HEK293 (cell line): ENCODE results near the gene MLLT10.

Source experiments
- AEBP2 ChIP-seq: fragments of 450-650 bp; formaldehyde crosslinking; IDR thresholded peaks from 2 replicates; pipeline ENCODE4 v1.5.1; 2016; ENCODE audit warnings: missing biosample characterization, missing genetic modification characterization, borderline replicate concordance
- EGR2 ChIP-seq: fragments of 450-650 bp; formaldehyde crosslinking; IDR thresholded peaks from 2 replicates; pipeline ENCODE4 v1.5.1; 2016; ENCODE audit warnings: low read depth, missing biosample characterization, missing genetic modification characterization
- FEZF1 ChIP-seq: fragments of 450-650 bp; formaldehyde crosslinking; IDR thresholded peaks from 2 replicates; pipeline ENCODE4 v1.5.1; 2016; ENCODE audit warnings: missing biosample characterization, missing genetic modification characterization
- HIC1 ChIP-seq: fragments of 450-650 bp; formaldehyde crosslinking; IDR thresholded peaks from 2 replicates; pipeline ENCODE4 v1.5.1; 2016; ENCODE audit warnings: missing biosample characterization, missing genetic modification characterization
- KLF8 ChIP-seq: fragments of 450-650 bp; formaldehyde crosslinking; IDR thresholded peaks from 2 replicates; pipeline ENCODE4 v1.5.1; 2016; ENCODE audit warnings: missing biosample characterization, missing genetic modification characterization
- PRDM4 ChIP-seq: fragments of 450-650 bp; formaldehyde crosslinking; IDR thresholded peaks from 2 replicates; pipeline ENCODE4 v1.5.1; 2017; ENCODE audit warnings: missing biosample characterization, missing genetic modification characterization
- SP3 ChIP-seq: fragments of 450-650 bp; formaldehyde crosslinking; IDR thresholded peaks from 2 replicates; pipeline ENCODE4 v1.5.1; 2016; ENCODE audit warnings: missing biosample characterization, missing genetic modification characterization
- ZBTB26 ChIP-seq: fragments of 450-650 bp; formaldehyde crosslinking; optimal IDR thresholded peaks from 2 replicates; pipeline ENCODE3; 2016; ENCODE audit warnings: missing biosample characterization, mild to moderate bottlenecking, missing genetic modification characterization
- ZBTB44 ChIP-seq: fragments of 450-650 bp; IDR thresholded peaks from 2 replicates; pipeline ENCODE4 v1.5.1; 2018; ENCODE audit warnings: missing biosample characterization, mild to moderate bottlenecking, missing genetic modification characterization
- ZBTB8A ChIP-seq: fragments of 450-650 bp; formaldehyde crosslinking; IDR thresholded peaks from 2 replicates; pipeline ENCODE4 v1.5.1; 2016; ENCODE audit warnings: missing biosample characterization, missing genetic modification characterization
- ZFHX2 ChIP-seq: fragments of 450-650 bp; formaldehyde crosslinking; conservative IDR thresholded peaks from 2 replicates; pipeline ENCODE4 v1.5.1; 2016; ENCODE audit warnings: missing biosample characterization, missing genetic modification characterization
- ZNF155 ChIP-seq: fragments of 450-650 bp; formaldehyde crosslinking; IDR thresholded peaks from 2 replicates; pipeline ENCODE4 v1.5.1; 2016; ENCODE audit warnings: missing biosample characterization, missing genetic modification characterization
- ZNF223 ChIP-seq: fragments of 450-650 bp; formaldehyde crosslinking; IDR thresholded peaks from 2 replicates; pipeline ENCODE4 v1.5.1; 2016; ENCODE audit warnings: missing biosample characterization, missing genetic modification characterization
- ZNF341 ChIP-seq: fragments of 450-650 bp; formaldehyde crosslinking; IDR thresholded peaks from 2 replicates; pipeline ENCODE4; 2016; ENCODE audit warnings: low read depth, missing biosample characterization, missing genetic modification characterization
- ZNF391 ChIP-seq: fragments of 450-650 bp; formaldehyde crosslinking; IDR thresholded peaks from 2 replicates; pipeline ENCODE4 v1.5.1; 2016; ENCODE audit warnings: low read depth, missing biosample characterization, missing genetic modification characterization, borderline replicate concordance
- ZNF416 ChIP-seq: fragments of 450-650 bp; formaldehyde crosslinking; IDR thresholded peaks from 2 replicates; pipeline ENCODE4 v1.5.1; 2016; ENCODE audit warnings: missing biosample characterization, missing genetic modification characterization
- ZNF423 ChIP-seq: fragments of 450-650 bp; formaldehyde crosslinking; IDR thresholded peaks from 2 replicates; pipeline ENCODE4 v1.5.1; 2016; ENCODE audit warnings: missing biosample characterization, missing genetic modification characterization
- ZNF473 ChIP-seq: fragments of 450-650 bp; formaldehyde crosslinking; IDR thresholded peaks from 2 replicates; pipeline ENCODE4 v1.5.1; 2017; ENCODE audit warnings: missing biosample characterization, missing genetic modification characterization
- ZNF513 ChIP-seq: fragments of 450-650 bp; IDR thresholded peaks from 2 replicates; pipeline ENCODE4 v1.5.1; 2018; ENCODE audit warnings: missing biosample characterization, missing genetic modification characterization
- ZNF549 ChIP-seq: fragments of 450-650 bp; IDR thresholded peaks from 2 replicates; pipeline ENCODE4 v1.5.1; 2018; ENCODE audit warnings: missing biosample characterization, missing genetic modification characterization, mild to moderate bottlenecking, inconsistent platforms, moderate library complexity
- ZNF560 ChIP-seq: fragments of 450-650 bp; formaldehyde crosslinking; IDR thresholded peaks from 2 replicates; pipeline ENCODE4 v1.5.1; 2017; ENCODE audit warnings: missing biosample characterization, missing genetic modification characterization, borderline replicate concordance
- ZNF561 ChIP-seq: fragments of 450-650 bp; IDR thresholded peaks from 2 replicates; pipeline ENCODE4 v1.5.1; 2018; ENCODE audit warnings: missing biosample characterization, missing genetic modification characterization, borderline replicate concordance
- ZNF692 ChIP-seq: fragments of 450-650 bp; formaldehyde crosslinking; IDR thresholded peaks from 2 replicates; pipeline ENCODE4 v1.5.1; 2016; ENCODE audit warnings: missing biosample characterization, missing genetic modification characterization
- ZNF704 ChIP-seq: fragments of 450-650 bp; formaldehyde crosslinking; IDR thresholded peaks from 2 replicates; pipeline ENCODE4 v1.5.1; 2016; ENCODE audit warnings: missing biosample characterization, missing genetic modification characterization
- ZSCAN30 ChIP-seq: fragments of 450-650 bp; IDR thresholded peaks from 2 replicates; pipeline ENCODE4 v1.5.1; 2018; ENCODE audit warnings: missing biosample characterization, mild to moderate bottlenecking, missing genetic modification characterization, moderate library complexity

The MLLT10 gene

GRCh38 chr10:21516242-21517131, 17.5 kb upstream of the MLLT10 start (continued):
- TF ChIP-seq ZNF341 (tag by site-specific recombination) (no peak), HIC1 (tag by site-specific recombination) (peak; percentile 58; the same call in 1 of the 2 replicates), EGR2 (tag by site-specific recombination) (peak; percentile 87), ZNF155 (no peak), ZNF223 (tag by site-specific recombination) (no peak), ZNF560 (tag by site-specific recombination) (no peak), ZNF423 (tag by site-specific recombination) (no peak), ZNF704 (tag by site-specific recombination) (no peak), ZNF513 (tag by site-specific recombination) (peak; percentile 99), AEBP2 (tag by site-specific recombination) (no peak), ZSCAN30 (tag by site-specific recombination) (no peak), ZBTB44 (peak; percentile 51; the same call in 1 of the 2 replicates), ZBTB26 (peak; percentile 49), ZNF391 (0 out of 2 replicates have a peak, but pooled peaks have one; percentile 5), ZNF473 (tag by site-specific recombination) (no peak), PRDM4 (tag by site-specific recombination) (no peak), ZFHX2 (tag by site-specific recombination) (peak; percentile 67), KLF8 (tag by site-specific recombination) (no peak), ZBTB8A (peak; percentile 51), SP3 (no peak), FEZF1 (tag by site-specific recombination) (no peak), ZNF692 (no peak; the same call in 1 of the 2 replicates), ZNF561 (no peak), ZNF549 (tag by site-specific recombination) (no peak), ZNF416 (tag by site-specific recombination) (no peak)
